Choroid plexus epithelial cell (primary cell): Measurements from ENCODE around the gene RAB36.

Source experiments
- DNase-seq: peaks from one replicate; pipeline ENCODE4 v3.0.0-alpha.2; 2010; ENCODE audit warnings: low read depth
- H3K4me3 ChIP-seq: 2 replicates; pipeline ENCODE4 v1.5.1; 2011; ENCODE audit warnings: low read depth, mild to moderate bottlenecking, control low read depth, low read length, moderate library complexity
- TF ChIP-seq, protein P1 (sequence below): conservative IDR thresholded peaks from 2 replicates; pipeline ENCODE4 v1.5.1; 2011; ENCODE audit warnings: low read depth, mild to moderate bottlenecking, control low read depth, inconsistent platforms, low read length, moderate library complexity

The RAB36 gene

DNA sequence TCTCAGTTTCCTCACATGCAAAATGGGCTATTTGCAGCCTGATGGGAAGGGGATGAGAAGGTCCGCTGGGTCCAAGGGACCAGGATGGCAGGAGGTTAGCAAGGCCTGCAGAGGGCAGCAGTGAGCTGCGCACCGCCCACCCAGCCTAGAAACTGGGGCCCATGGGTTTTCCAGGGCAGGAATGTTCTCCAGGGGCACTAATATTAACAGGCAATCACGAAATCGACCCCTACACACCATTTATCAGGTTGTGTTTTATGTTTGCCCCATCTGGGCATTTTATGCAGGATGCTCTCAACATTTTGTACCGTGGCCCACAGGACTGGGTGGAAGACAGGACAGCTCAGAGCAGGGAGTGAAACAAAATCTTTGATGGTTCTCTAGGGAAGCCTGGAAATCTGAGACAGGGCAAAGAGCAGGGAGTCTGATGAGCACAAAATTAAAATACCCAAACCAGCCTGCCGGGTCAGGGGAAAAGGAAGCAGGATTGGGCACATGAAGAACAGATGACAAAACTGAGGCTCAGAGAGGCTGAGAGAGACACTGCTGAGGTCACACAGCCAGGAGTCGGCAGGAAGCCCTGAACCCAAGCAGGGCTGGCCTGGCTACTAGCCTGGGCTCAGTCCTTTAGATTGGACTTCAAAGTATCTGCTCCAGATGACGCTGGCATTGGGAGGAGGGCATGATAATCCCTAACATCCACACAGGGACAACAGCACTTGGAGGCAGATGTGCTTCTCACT, 33.4 kb downstream of the RAB36 start:
- DNase-seq: peak; percentile 65
- H3K4me3 ChIP-seq: no peak overlapping the region
- TF ChIP-seq, protein P1, sequence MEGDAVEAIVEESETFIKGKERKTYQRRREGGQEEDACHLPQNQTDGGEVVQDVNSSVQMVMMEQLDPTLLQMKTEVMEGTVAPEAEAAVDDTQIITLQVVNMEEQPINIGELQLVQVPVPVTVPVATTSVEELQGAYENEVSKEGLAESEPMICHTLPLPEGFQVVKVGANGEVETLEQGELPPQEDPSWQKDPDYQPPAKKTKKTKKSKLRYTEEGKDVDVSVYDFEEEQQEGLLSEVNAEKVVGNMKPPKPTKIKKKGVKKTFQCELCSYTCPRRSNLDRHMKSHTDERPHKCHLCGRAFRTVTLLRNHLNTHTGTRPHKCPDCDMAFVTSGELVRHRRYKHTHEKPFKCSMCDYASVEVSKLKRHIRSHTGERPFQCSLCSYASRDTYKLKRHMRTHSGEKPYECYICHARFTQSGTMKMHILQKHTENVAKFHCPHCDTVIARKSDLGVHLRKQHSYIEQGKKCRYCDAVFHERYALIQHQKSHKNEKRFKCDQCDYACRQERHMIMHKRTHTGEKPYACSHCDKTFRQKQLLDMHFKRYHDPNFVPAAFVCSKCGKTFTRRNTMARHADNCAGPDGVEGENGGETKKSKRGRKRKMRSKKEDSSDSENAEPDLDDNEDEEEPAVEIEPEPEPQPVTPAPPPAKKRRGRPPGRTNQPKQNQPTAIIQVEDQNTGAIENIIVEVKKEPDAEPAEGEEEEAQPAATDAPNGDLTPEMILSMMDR: peak; percentile 99

DNA sequence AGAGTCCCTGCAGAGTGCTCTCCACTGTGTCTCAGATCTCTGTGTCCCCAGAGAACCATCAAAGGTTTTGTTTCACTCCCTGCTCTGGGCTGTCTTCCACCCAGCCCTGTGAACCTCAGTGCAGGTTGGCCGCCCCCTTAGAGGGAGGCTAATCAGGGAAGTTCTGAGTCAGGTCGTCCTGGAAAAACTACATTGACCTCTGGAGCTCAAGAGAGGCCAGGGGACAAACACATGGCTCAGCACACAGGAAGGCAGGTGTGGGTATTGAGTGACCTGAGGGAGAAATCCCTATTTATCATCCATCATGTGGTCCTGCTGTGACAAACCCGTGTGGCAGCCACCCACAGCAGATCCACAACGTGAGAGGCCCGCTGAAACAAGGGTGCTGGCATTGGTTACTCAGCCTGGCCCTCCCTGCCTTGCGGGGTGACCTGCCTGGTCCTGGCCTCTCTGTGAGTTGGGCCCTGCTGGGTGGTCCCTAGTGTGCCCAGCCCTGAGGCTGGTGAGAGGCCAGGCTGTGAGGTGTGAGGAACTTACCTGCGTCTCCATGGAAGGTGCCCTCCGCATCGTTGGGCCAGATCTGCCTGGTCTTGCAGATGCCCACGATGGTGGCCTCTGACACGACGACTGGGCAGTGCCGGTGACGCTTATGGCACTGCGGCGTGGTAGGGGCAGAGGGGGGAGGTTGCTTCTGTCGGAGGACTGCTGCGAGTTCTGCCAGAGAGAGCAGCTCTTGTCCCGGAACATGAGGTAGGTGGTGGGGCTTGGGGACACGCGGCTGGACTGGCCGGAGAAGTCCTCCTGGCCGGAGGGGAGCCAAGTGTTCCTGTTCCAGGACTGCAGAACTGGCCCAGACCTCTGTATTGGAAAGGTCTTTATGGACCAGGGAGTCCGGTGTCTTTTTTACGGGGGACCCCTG, 34.4 kb downstream of the RAB36 start:
- peak overlapping the region; percentile 77 for H3K4me3 ChIP-seq
- TF ChIP-seq, protein P1: no peak
- no peak for DNase-seq

DNA sequence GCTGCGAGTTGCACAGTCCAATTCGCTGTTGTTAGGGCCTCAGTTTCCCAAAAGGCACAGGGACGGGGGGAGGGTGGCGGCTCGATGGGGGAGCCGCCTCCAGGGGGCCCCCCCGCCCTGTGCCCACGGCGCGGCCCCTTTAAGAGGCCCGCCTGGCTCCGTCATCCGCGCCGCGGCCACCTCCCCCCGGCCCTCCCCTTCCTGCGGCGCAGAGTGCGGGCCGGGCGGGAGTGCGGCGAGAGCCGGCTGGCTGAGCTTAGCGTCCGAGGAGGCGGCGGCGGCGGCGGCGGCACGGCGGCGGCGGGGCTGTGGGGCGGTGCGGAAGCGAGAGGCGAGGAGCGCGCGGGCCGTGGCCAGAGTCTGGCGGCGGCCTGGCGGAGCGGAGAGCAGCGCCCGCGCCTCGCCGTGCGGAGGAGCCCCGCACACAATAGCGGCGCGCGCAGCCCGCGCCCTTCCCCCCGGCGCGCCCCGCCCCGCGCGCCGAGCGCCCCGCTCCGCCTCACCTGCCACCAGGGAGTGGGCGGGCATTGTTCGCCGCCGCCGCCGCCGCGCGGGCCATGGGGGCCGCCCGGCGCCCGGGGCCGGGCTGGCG, 35.1 kb downstream of the RAB36 start, which contains the start of gene BCR:
Gene BCR, plus strand, starts transcription at position 209 of the 592 bp plus-strand sequence. CDS start 452 bp downstream, outside the sequence.
- peak within 1 kb of the TSS; percentile 77 for H3K4me3 ChIP-seq
- TF ChIP-seq, protein P1: no peak
- peak; percentile 75 for DNase-seq

DNA sequence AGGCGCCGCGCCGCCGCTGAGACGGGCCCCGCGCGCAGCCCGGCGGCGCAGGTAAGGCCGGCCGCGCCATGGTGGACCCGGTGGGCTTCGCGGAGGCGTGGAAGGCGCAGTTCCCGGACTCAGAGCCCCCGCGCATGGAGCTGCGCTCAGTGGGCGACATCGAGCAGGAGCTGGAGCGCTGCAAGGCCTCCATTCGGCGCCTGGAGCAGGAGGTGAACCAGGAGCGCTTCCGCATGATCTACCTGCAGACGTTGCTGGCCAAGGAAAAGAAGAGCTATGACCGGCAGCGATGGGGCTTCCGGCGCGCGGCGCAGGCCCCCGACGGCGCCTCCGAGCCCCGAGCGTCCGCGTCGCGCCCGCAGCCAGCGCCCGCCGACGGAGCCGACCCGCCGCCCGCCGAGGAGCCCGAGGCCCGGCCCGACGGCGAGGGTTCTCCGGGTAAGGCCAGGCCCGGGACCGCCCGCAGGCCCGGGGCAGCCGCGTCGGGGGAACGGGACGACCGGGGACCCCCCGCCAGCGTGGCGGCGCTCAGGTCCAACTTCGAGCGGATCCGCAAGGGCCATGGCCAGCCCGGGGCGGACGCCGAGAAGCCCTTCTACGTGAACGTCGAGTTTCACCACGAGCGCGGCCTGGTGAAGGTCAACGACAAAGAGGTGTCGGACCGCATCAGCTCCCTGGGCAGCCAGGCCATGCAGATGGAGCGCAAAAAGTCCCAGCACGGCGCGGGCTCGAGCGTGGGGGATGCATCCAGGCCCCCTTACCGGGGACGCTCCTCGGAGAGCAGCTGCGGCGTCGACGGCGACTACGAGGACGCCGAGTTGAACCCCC, 35.8 kb downstream of the RAB36 start:
- no peak for DNase-seq
- TF ChIP-seq, protein P1: no peak

DNA sequence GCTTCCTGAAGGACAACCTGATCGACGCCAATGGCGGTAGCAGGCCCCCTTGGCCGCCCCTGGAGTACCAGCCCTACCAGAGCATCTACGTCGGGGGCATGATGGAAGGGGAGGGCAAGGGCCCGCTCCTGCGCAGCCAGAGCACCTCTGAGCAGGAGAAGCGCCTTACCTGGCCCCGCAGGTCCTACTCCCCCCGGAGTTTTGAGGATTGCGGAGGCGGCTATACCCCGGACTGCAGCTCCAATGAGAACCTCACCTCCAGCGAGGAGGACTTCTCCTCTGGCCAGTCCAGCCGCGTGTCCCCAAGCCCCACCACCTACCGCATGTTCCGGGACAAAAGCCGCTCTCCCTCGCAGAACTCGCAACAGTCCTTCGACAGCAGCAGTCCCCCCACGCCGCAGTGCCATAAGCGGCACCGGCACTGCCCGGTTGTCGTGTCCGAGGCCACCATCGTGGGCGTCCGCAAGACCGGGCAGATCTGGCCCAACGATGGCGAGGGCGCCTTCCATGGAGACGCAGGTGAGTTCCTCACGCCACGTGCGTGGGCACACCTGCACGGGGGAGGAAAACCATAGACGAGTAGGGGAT, 36.5 kb downstream of the RAB36 start:
- TF ChIP-seq, protein P1: no peak
- no peak for DNase-seq
- peak overlapping the region; percentile 77 for H3K4me3 ChIP-seq

More for the DNA sequence above, 35.8 kb downstream of the RAB36 start:
- peak overlapping the region; percentile 77 for H3K4me3 ChIP-seq
